Panc1 (cell line): ENCODE measurements around the gene MPZL3. TPM values are rescaled to one million over a fixed set of nuclear protein-coding genes. Genes with fewer than 3 reads are reported as not detected.

Experiments
- ATAC-seq: fragments of 200-7000 bp; cut with Tn5 transposase; 2 replicates; pipeline ENCODE4 v1.9.1; 2020; ENCODE audit warnings: mild to moderate bottlenecking, moderate library complexity
- BruUV-seq: library from RNA; stranded (reverse); fragments of 400-500 nt; replicated peaks from 2 replicates; lab custom pipeline; 2021; lab: Mats Ljungman, UMichigan
- CTCF ChIA-PET: fragments of 300-600 bp; sonication (Branson Sonifier 250); formaldehyde crosslinking; loops from one replicate; lab custom pipeline; 2022; ENCODE audit warnings: antibody characterized with exemption; lab: Charles Lee
- POLR2A ChIA-PET: fragments of 300-600 bp; sonication (Branson Sonifier 250); formaldehyde crosslinking; loops from one replicate; lab custom pipeline; 2022; ENCODE audit warnings: antibody characterized with exemption; lab: Charles Lee
- DNase-seq: peaks from one replicate; pipeline ENCODE4 v3.0.0-alpha.2; 2010; ENCODE audit warnings: low read depth, low spot score
- H3K27ac ChIP-seq: 2 replicates; pipeline ENCODE4 v1.5.1; 2011; ENCODE audit warnings: mild to moderate bottlenecking, low read length, inconsistent platforms
- H3K27me3 ChIP-seq: fragments of 200-500 bp; sonication (Bioruptor generic); 2 replicates; pipeline ENCODE4 v1.6.0; 2014; ENCODE audit warnings: low read length, inconsistent platforms; ENCODE audit not compliant: control insufficient read depth, insufficient read depth
- H3K36me3 ChIP-seq: fragments of 200-500 bp; sonication (Bioruptor generic); 2 replicates; pipeline ENCODE4 v1.5.1; 2014; ENCODE audit warnings: inconsistent platforms, mild to moderate bottlenecking, low read length, moderate library complexity; ENCODE audit not compliant: control insufficient read depth, insufficient read depth
- H3K4me1 ChIP-seq: 2 replicates; pipeline ENCODE4 v1.5.1; 2011; ENCODE audit warnings: inconsistent platforms, mild to moderate bottlenecking, low read length, moderate library complexity; ENCODE audit not compliant: control insufficient read depth, insufficient read depth
- H3K4me3 ChIP-seq, 2 experiments: 2 replicates each; pipeline ENCODE4 v1.5.1; 2011 to 2012; ENCODE audit warnings: low read depth in 2 of 2, low read length in 2 of 2, mild to moderate bottlenecking in 2 of 2, inconsistent platforms in 1 of 2, moderate library complexity in 1 of 2
- H3K9me3 ChIP-seq: fragments of 200-500 bp; sonication (Bioruptor generic); 2 replicates; pipeline ENCODE4 v1.5.1; 2014; ENCODE audit warnings: low read depth, mild to moderate bottlenecking, inconsistent platforms, low read length, moderate library complexity; ENCODE audit not compliant: control insufficient read depth, insufficient read depth
- POLR2AphosphoS5 ChIP-seq: IDR thresholded peaks from 2 replicates; pipeline ENCODE4 v1.6.1; 2012; ENCODE audit warnings: mild to moderate bottlenecking, low read depth, low read length, moderate library complexity
- SIN3A ChIP-seq: IDR thresholded peaks from 2 replicates; pipeline ENCODE4 v1.6.1; 2012; ENCODE audit warnings: low read depth, mild to moderate bottlenecking, low read length, moderate library complexity, borderline replicate concordance; ENCODE audit not compliant: insufficient read depth
- TCF7L2 ChIP-seq: IDR thresholded peaks from 2 replicates; pipeline ENCODE4 v1.6.1; 2011; ENCODE audit warnings: mild to moderate bottlenecking, low read depth, low read length, inconsistent platforms
- in situ Hi-C: cut with HindIII; loops from 2 replicates; pipeline ENCODE4 v1.10.0; 2016; ENCODE audit warnings: low sequenced_read_pairs, low pct_unique_long_range_greater_than_20kb
- intact Hi-C: fragments of 100-400 bp; cut with micrococcal nuclease; formaldehyde crosslinking; loops from one replicate; pipeline ENCODE4 v1.10.0; 2022; ENCODE audit not compliant: unreplicated experiment
- total RNA-seq: library from RNA; stranded (reverse); gene quantifications from one replicate; pipeline ENCODE4 v1.2.1, GENCODE V29; 2021; ENCODE audit not compliant: unreplicated experiment
- TF ChIP-seq, protein P1 (sequence below), 2 experiments: IDR thresholded peaks; 2 replicates each; pipeline ENCODE4 v1.6.1; 2011 to 2012; ENCODE audit warnings: low read depth in 2 of 2, control low read depth in 1 of 2, low read length in 1 of 2, mild to moderate bottlenecking in 1 of 2, moderate library complexity in 1 of 2; ENCODE audit not compliant: insufficient read depth in 1 of 2
- TF ChIP-seq, protein P2 (sequence below): fragments of 450-650 bp; IDR thresholded peaks from 2 replicates; pipeline ENCODE4 v1.5.1; 2017; ENCODE audit warnings: mild to moderate bottlenecking

MPZL3 gene
- total RNA-seq, 1 experiment from 2014 or later, result 1.0 TPM

DNA sequence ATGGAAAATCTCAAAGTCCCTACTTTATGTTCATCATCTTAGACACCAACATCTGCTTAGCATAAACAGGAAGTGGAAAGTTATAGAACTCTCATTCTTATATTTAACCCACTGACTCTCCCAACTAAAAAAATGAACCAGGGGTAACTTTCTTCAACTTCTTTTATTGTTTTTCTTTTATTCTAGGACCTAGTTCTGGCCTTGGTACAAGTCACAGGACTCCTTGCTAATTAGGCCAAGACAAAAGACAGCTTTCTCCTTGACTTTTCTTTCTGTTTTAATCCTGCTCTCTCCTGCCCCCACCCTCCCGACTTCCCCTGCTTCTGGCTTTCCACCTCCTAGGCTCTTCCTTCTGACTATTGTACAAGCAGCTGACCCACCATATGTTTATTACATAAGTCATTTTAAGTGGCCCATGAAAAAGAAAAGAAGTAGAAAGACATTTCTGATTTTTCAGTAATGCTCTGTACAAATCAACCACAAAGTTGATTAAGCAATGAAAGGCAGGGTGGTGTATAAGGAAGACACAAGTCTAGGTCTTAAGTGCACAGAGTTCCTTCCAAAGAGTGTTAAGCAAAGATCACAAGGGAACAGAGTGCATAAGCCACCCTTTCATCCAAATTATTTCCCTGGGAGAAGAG is 45.7 kb downstream of the MPZL3 start:
- H3K9me3 ChIP-seq, result no peaks in the 10 kb centered on the region
- ChIA-PET POLR2A (no interaction called here), CTCF (no interaction called here)
- H3K27ac ChIP-seq, result no peak overlapping the region
- no peaks in the 10 kb centered on the region for H3K4me1 ChIP-seq
- no peaks in the 10 kb centered on the region for H3K36me3 ChIP-seq
- BruUV-seq, result no TSS peak
- TF ChIP-seq, protein P1, sequence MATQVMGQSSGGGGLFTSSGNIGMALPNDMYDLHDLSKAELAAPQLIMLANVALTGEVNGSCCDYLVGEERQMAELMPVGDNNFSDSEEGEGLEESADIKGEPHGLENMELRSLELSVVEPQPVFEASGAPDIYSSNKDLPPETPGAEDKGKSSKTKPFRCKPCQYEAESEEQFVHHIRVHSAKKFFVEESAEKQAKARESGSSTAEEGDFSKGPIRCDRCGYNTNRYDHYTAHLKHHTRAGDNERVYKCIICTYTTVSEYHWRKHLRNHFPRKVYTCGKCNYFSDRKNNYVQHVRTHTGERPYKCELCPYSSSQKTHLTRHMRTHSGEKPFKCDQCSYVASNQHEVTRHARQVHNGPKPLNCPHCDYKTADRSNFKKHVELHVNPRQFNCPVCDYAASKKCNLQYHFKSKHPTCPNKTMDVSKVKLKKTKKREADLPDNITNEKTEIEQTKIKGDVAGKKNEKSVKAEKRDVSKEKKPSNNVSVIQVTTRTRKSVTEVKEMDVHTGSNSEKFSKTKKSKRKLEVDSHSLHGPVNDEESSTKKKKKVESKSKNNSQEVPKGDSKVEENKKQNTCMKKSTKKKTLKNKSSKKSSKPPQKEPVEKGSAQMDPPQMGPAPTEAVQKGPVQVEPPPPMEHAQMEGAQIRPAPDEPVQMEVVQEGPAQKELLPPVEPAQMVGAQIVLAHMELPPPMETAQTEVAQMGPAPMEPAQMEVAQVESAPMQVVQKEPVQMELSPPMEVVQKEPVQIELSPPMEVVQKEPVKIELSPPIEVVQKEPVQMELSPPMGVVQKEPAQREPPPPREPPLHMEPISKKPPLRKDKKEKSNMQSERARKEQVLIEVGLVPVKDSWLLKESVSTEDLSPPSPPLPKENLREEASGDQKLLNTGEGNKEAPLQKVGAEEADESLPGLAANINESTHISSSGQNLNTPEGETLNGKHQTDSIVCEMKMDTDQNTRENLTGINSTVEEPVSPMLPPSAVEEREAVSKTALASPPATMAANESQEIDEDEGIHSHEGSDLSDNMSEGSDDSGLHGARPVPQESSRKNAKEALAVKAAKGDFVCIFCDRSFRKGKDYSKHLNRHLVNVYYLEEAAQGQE (IDR thresholded peaks at IDR 0.05; ENCODE audit: insufficient read depth in 1 of 2, low read depth in 2 of 2, low read length in 1 of 2), result no peak
- TF ChIP-seq SIN3A, result no peak
- TF ChIP-seq, protein P2, sequence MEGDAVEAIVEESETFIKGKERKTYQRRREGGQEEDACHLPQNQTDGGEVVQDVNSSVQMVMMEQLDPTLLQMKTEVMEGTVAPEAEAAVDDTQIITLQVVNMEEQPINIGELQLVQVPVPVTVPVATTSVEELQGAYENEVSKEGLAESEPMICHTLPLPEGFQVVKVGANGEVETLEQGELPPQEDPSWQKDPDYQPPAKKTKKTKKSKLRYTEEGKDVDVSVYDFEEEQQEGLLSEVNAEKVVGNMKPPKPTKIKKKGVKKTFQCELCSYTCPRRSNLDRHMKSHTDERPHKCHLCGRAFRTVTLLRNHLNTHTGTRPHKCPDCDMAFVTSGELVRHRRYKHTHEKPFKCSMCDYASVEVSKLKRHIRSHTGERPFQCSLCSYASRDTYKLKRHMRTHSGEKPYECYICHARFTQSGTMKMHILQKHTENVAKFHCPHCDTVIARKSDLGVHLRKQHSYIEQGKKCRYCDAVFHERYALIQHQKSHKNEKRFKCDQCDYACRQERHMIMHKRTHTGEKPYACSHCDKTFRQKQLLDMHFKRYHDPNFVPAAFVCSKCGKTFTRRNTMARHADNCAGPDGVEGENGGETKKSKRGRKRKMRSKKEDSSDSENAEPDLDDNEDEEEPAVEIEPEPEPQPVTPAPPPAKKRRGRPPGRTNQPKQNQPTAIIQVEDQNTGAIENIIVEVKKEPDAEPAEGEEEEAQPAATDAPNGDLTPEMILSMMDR, result no peak
- TF ChIP-seq TCF7L2, result no peak
- no peak for TF ChIP-seq POLR2AphosphoS5
- no peak overlapping the region for H3K4me3 ChIP-seq
- DNase-seq (no peak), ATAC-seq (no peak)
- in situ Hi-C loops (no loop called here), intact Hi-C loops (no loop called here)
- peaks cover 56% of the 10 kb centered on the region for H3K27me3 ChIP-seq

DNA sequence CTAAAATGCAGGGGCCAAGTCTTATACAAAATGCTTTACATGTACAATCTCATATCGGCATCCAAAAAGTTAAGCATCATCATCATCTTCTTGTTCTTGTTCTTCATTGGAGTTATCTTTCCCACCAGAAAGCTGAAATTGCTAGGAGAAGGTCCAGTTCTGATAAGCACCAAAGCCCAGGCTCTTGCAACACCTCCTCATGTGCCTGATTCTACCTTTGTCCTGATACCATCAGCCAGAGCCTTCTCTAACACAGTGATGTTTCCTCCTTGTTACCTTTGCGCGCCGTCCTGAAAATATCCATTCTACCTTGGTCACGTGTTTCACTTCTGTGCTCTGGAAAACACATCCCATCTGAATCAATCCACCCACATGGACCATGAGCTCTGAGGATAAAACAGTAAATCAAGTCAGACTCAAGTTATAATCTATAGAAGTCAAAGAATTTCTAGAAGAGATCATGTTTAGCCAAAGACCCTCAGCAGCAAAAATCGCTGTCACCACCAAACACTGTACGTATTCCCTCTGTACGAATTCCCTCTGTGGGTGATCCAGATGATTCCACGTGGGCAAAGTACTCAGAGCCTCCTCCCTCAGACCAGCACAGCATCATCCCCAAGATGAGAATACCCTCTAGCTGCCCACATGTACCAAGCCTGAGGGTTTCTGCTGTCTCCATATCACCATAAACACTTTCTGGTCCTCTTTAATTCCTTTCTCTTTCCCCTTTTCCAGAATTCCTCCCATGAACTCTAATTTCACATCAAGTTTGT is 46.4 kb downstream of the MPZL3 start:
- H3K9me3 ChIP-seq, result no peaks in the 10 kb centered on the region
- in situ Hi-C loops, result no loop called here
- peaks cover 56% of the 10 kb centered on the region for H3K27me3 ChIP-seq
- ATAC-seq (no peak), DNase-seq (no peak)
- ChIA-PET POLR2A (no interaction called here), CTCF (no interaction called here)
- no peak overlapping the region for H3K4me3 ChIP-seq
- no peaks in the 10 kb centered on the region for H3K4me1 ChIP-seq
- TF ChIP-seq SIN3A (no peak), TCF7L2 (no peak), POLR2AphosphoS5 (no peak)
- TF ChIP-seq, protein P2, result no peak
- TF ChIP-seq, protein P1 (IDR thresholded peaks at IDR 0.05; ENCODE audit: insufficient read depth in 1 of 2, low read depth in 2 of 2, low read length in 1 of 2), result no peak
- no TSS peak for BruUV-seq
- H3K36me3 ChIP-seq, result no peaks in the 10 kb centered on the region
- intact Hi-C loops, result no loop called here
- no peak overlapping the region for H3K27ac ChIP-seq
